ENCODE results near the gene UBD.

Gene UBD

DNA sequence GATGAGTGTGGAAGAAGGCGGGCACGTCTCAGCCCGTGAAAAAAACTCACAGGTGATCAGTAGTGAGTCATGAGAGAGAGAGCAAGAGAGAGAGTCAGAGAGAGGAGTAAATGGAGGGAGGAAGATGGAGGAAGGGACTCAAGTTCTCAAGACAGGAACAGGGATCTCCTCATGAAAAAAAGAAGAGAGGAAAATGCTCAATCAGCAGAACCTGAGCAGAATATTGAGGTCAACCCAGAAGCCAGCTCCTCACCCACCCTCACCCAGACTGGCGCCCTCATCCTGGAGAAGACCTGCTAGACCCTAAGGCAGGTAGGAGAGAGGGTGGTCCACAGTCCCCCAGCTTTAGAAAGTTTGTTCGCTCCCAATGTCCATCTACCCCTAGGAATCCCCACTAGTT is 4.8 kb downstream of the UBD start:
- peaks cover 3% of the 10 kb centered on the region for H3K79me1 ChIP-seq (ENCODE audit: low read depth, low read length)
- H2BK12ac ChIP-seq (ENCODE audit: low read length), result no peak overlapping the region
- H3K9ac ChIP-seq (ENCODE audit: low read depth, low read length, poor library complexity), result no peak overlapping the region
- H2AK5ac ChIP-seq (ENCODE audit: low read depth, low read length), result no peak overlapping the region
- no peak overlapping the region for H2AFZ ChIP-seq (ENCODE audit: low read length)
- no peak overlapping the region for H3K18ac ChIP-seq (ENCODE audit: low read length)
- peaks cover 0 to 10% of the 10 kb centered on the region in 2 donors for H3K4me1 ChIP-seq (ENCODE audit: control insufficient read depth in 2 of 2, insufficient read depth in 1 of 2, low read depth in 1 of 2, low read length in 2 of 2)
- H2BK15ac ChIP-seq (ENCODE audit: low read length), result no peak overlapping the region
- H4K91ac ChIP-seq (ENCODE audit: low read depth, low read length, poor library complexity), result no peak overlapping the region
- no peak overlapping the region for H3K27ac ChIP-seq (replicated peaks; ENCODE audit: low read length)
- H3K23ac ChIP-seq (ENCODE audit: low read depth, low read length, poor library complexity), result no peak overlapping the region
- no peak overlapping the region for H4K8ac ChIP-seq (ENCODE audit: low read depth, low read length)
- no peak overlapping the region for H3K4me2 ChIP-seq (ENCODE audit: insufficient read depth, low read length, poor library complexity, severe bottlenecking)
- peaks cover 0 to 4% of the 10 kb centered on the region in 2 donors for H3K9me3 ChIP-seq (replicated peaks in 1 of 2; ENCODE audit: control insufficient read depth in 2 of 2, insufficient read depth in 1 of 2, low read depth in 1 of 2, low read length in 2 of 2)
- no peak overlapping the region for H3K4me3 ChIP-seq (ENCODE audit: low read length in 2 of 2)
- H2BK120ac ChIP-seq (ENCODE audit: low read depth, low read length), result no peak overlapping the region
- no peak overlapping the region for H2BK5ac ChIP-seq (ENCODE audit: low read length)
- no peak for DNase-seq (ENCODE audit: low spot score)
- no CpG with 5 or more reads among the region's 5 CpGs for WGBS, 2 donors (ENCODE audit: extremely low coverage in 2 of 2, insufficient read length in 2 of 2, insufficient replicate concordance in 1 of 2)
- no peak overlapping the region for H3K4ac ChIP-seq (ENCODE audit: low read length)
- no peaks in the 10 kb centered on the region for H3K36me3 ChIP-seq (replicated peaks in 1 of 2; ENCODE audit: control insufficient read depth in 2 of 2, insufficient read depth in 2 of 2, low read length in 2 of 2)
- peaks cover 14 to 88% (median 33%) of the 10 kb centered on the region in 3 experiments for H3K27me3 ChIP-seq (ENCODE audit: control insufficient read depth in 3 of 3, insufficient read depth in 3 of 3, low read depth in 1 of 3, low read length in 3 of 3)
- H3K14ac ChIP-seq (ENCODE audit: low read length), result no peak overlapping the region

- Histone ChIP-seq H4K91ac (ENCODE audit: low read depth, low read length, poor library complexity) (no peak overlapping the region), H2AFZ (ENCODE audit: low read length) (peak overlapping the region; percentile 83), H3K9me3 (replicated peaks in 1 of 2; ENCODE audit: control insufficient read depth in 2 of 2, insufficient read depth in 1 of 2, low read depth in 1 of 2, low read length in 2 of 2) (peaks cover 0 to 4% of the 10 kb centered on the region in 2 donors), H3K27me3 (ENCODE audit: control insufficient read depth in 3 of 3, insufficient read depth in 3 of 3, low read depth in 1 of 3, low read length in 3 of 3) (peaks cover 14 to 91% (median 33%) of the 10 kb centered on the region in 3 experiments), H3K4me3 (ENCODE audit: low read length in 2 of 2) (peak overlapping the region in 1 of 2 donors; percentile 79), H3K18ac (ENCODE audit: low read length) (peak overlapping the region; percentile 92), H3K36me3 (replicated peaks in 1 of 2; ENCODE audit: control insufficient read depth in 2 of 2, insufficient read depth in 2 of 2, low read length in 2 of 2) (no peaks in the 10 kb centered on the region), H2BK15ac (ENCODE audit: low read length) (peak overlapping the region; percentile 87), H3K4me2 (ENCODE audit: insufficient read depth, low read length, poor library complexity, severe bottlenecking) (peak overlapping the region; percentile 91), H2BK5ac (ENCODE audit: low read length) (peak overlapping the region; percentile 88), H3K27ac (replicated peaks; ENCODE audit: low read length) (no peak overlapping the region), H3K79me1 (ENCODE audit: low read depth, low read length) (peaks cover 3% of the 10 kb centered on the region), H3K14ac (ENCODE audit: low read length) (no peak overlapping the region), H2BK120ac (ENCODE audit: low read depth, low read length) (peak overlapping the region; percentile 56), H2AK5ac (ENCODE audit: low read depth, low read length) (peak overlapping the region; percentile 68), H3K9ac (ENCODE audit: low read depth, low read length, poor library complexity) (peak overlapping the region; percentile 86), H3K4me1 (ENCODE audit: control insufficient read depth in 2 of 2, insufficient read depth in 1 of 2, low read depth in 1 of 2, low read length in 2 of 2) (peaks cover 0 to 6% of the 10 kb centered on the region in 2 donors), H4K8ac (ENCODE audit: low read depth, low read length) (no peak overlapping the region), H3K4ac (ENCODE audit: low read length) (no peak overlapping the region), H2BK12ac (ENCODE audit: low read length) (no peak overlapping the region), H3K23ac (ENCODE audit: low read depth, low read length, poor library complexity) (peak overlapping the region; percentile 96)
- no CpG with 5 or more reads among the region's 83 CpGs for WGBS, 2 donors (ENCODE audit: extremely low coverage in 2 of 2, insufficient read length in 2 of 2, insufficient replicate concordance in 1 of 2)
- peak; percentile 58 for DNase-seq (ENCODE audit: low spot score)
Observed at GRCh38 chr6:29553268-29554057, 6.1 kb downstream of the UBD start.

DNA sequence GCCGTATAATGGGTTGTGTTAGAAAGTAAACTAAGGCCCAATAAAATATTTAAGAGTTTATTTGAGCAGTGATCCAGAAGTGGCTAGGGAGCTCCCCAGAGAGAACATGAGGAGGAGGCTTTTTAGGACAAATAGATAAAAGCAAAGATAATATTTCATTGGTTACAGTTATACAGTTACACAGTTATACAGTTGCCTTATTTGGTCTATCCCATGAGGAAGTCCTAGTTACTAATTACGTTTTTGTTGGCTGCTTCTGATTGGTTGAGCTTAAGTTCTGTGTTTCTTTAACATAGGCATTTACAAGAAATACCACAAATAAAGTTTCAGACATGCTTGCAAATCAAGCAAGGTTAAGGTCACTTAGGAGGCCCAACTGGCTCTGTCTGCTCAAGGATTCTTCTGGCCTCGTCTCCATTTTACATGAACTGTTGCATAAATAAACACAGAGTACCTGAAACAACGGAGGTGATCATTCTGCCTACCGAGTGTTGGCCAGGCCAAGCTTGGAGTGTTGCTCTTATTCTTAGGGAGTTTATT is 7.0 kb downstream of the UBD start:
- Histone ChIP-seq H4K8ac (ENCODE audit: low read depth, low read length) (no peak overlapping the region), H3K4me3 (ENCODE audit: low read length in 2 of 2) (no peak overlapping the region), H3K14ac (ENCODE audit: low read length) (no peak overlapping the region), H2BK15ac (ENCODE audit: low read length) (no peak overlapping the region), H3K4me2 (ENCODE audit: insufficient read depth, low read length, poor library complexity, severe bottlenecking) (no peak overlapping the region), H3K4ac (ENCODE audit: low read length) (no peak overlapping the region), H3K23ac (ENCODE audit: low read depth, low read length, poor library complexity) (no peak overlapping the region), H3K4me1 (ENCODE audit: control insufficient read depth in 2 of 2, insufficient read depth in 1 of 2, low read depth in 1 of 2, low read length in 2 of 2) (peaks cover 0 to 6% of the 10 kb centered on the region in 2 donors), H2AK5ac (ENCODE audit: low read depth, low read length) (no peak overlapping the region), H2AFZ (ENCODE audit: low read length) (no peak overlapping the region), H3K79me1 (ENCODE audit: low read depth, low read length) (peaks cover 3% of the 10 kb centered on the region), H3K27ac (replicated peaks; ENCODE audit: low read length) (no peak overlapping the region), H3K36me3 (replicated peaks in 1 of 2; ENCODE audit: control insufficient read depth in 2 of 2, insufficient read depth in 2 of 2, low read length in 2 of 2) (no peaks in the 10 kb centered on the region), H3K27me3 (ENCODE audit: control insufficient read depth in 3 of 3, insufficient read depth in 3 of 3, low read depth in 1 of 3, low read length in 3 of 3) (peaks cover 14 to 86% (median 33%) of the 10 kb centered on the region in 3 experiments), H3K18ac (ENCODE audit: low read length) (no peak overlapping the region), H2BK5ac (ENCODE audit: low read length) (no peak overlapping the region), H2BK12ac (ENCODE audit: low read length) (no peak overlapping the region), H4K91ac (ENCODE audit: low read depth, low read length, poor library complexity) (no peak overlapping the region), H3K9me3 (replicated peaks in 1 of 2; ENCODE audit: control insufficient read depth in 2 of 2, insufficient read depth in 1 of 2, low read depth in 1 of 2, low read length in 2 of 2) (peaks cover 0 to 4% of the 10 kb centered on the region in 2 donors), H2BK120ac (ENCODE audit: low read depth, low read length) (no peak overlapping the region), H3K9ac (ENCODE audit: low read depth, low read length, poor library complexity) (no peak overlapping the region)
- no peak for DNase-seq (ENCODE audit: low spot score)
- no CpG with 5 or more reads among the region's 5 CpGs for WGBS, 2 donors (ENCODE audit: extremely low coverage in 2 of 2, insufficient read length in 2 of 2, insufficient replicate concordance in 1 of 2)

- Histone ChIP-seq H3K79me1 (ENCODE audit: low read depth, low read length) (no peaks in the 10 kb centered on the region), H3K4me1 (ENCODE audit: control insufficient read depth in 2 of 2, insufficient read depth in 1 of 2, low read depth in 1 of 2, low read length in 2 of 2) (peaks cover 0 to 2% of the 10 kb centered on the region in 2 donors), H3K4ac (ENCODE audit: low read length) (no peak overlapping the region), H3K27ac (replicated peaks; ENCODE audit: low read length) (no peak overlapping the region), H2BK5ac (ENCODE audit: low read length) (no peak overlapping the region), H3K4me3 (ENCODE audit: low read length in 2 of 2) (no peak overlapping the region), H4K91ac (ENCODE audit: low read depth, low read length, poor library complexity) (no peak overlapping the region), H2AK5ac (ENCODE audit: low read depth, low read length) (no peak overlapping the region), H2BK15ac (ENCODE audit: low read length) (no peak overlapping the region), H2BK12ac (ENCODE audit: low read length) (no peak overlapping the region), H4K8ac (ENCODE audit: low read depth, low read length) (no peak overlapping the region), H3K23ac (ENCODE audit: low read depth, low read length, poor library complexity) (no peak overlapping the region), H3K27me3 (ENCODE audit: control insufficient read depth in 3 of 3, insufficient read depth in 3 of 3, low read depth in 1 of 3, low read length in 3 of 3) (peaks cover 0 to 40% (median under 1%) of the 10 kb centered on the region in 3 experiments), H3K36me3 (replicated peaks in 1 of 2; ENCODE audit: control insufficient read depth in 2 of 2, insufficient read depth in 2 of 2, low read length in 2 of 2) (no peaks in the 10 kb centered on the region), H3K9ac (ENCODE audit: low read depth, low read length, poor library complexity) (no peak overlapping the region), H3K9me3 (replicated peaks in 1 of 2; ENCODE audit: control insufficient read depth in 2 of 2, insufficient read depth in 1 of 2, low read depth in 1 of 2, low read length in 2 of 2) (no peaks in the 10 kb centered on the region), H2BK120ac (ENCODE audit: low read depth, low read length) (no peak overlapping the region), H3K4me2 (ENCODE audit: insufficient read depth, low read length, poor library complexity, severe bottlenecking) (no peak overlapping the region), H3K14ac (ENCODE audit: low read length) (no peak overlapping the region), H3K18ac (ENCODE audit: low read length) (no peak overlapping the region), H2AFZ (ENCODE audit: low read length) (no peak overlapping the region)
- no peak for DNase-seq (ENCODE audit: low spot score)
- WGBS, 2 donors (ENCODE audit: extremely low coverage in 2 of 2, insufficient read length in 2 of 2, insufficient replicate concordance in 1 of 2), result no CpG with 5 or more reads among the region's 3 CpGs
Observed at GRCh38 chr6:29547573-29547972, 12.0 kb downstream of the UBD start.
